Measurements from ENCODE around the gene FAT4. TPM values are rescaled to one million over a fixed set of nuclear protein-coding genes. Genes with fewer than 3 reads are reported as not detected.

The FAT4 gene
- total and polyA plus RNA-seq, 12 donors: 1.7 to 16.5 (median 11.4) TPM

DNA sequence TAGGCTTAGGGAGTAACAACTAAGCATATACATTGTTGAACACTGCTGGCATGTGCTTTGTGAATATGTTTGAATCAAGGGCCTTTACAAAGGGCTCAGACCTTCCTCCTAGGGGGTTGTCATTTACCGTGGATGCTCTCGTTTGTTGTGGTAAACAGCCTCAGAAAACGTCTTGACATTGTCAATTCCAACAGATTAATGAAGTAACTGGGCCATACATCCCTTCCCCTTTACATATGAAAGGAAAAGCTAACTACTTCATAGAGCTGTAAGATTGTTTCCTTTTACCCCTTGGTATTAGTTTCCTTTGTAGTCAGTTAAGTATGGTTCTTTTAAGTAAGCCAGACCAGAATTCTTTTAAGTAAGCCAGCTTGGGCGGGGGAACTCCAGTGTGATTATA, 42.9 kb downstream of the FAT4 start:
- Histone ChIP-seq H3K4me3 (no peak overlapping the region), H3K36me3 (no peaks in the 10 kb centered on the region), H3K27ac (no peak overlapping the region), H3K4me1 (peaks cover 0 to 18% (median 0%) of the 10 kb centered on the region in 9 donors), H3K9me3 (no peaks in the 10 kb centered on the region), H3K27me3 (no peaks in the 10 kb centered on the region)
- WGBS, 2 donors: 53 to 68% methylated on average over 4 of the region's 4 CpGs
- ATAC-seq (no peak), DNase-seq (no peak)
- TF ChIP-seq CTCF (IDR thresholded peaks at IDR 0.05): no peak
- intact Hi-C loops (cut with DNase I): no loop called here

DNA sequence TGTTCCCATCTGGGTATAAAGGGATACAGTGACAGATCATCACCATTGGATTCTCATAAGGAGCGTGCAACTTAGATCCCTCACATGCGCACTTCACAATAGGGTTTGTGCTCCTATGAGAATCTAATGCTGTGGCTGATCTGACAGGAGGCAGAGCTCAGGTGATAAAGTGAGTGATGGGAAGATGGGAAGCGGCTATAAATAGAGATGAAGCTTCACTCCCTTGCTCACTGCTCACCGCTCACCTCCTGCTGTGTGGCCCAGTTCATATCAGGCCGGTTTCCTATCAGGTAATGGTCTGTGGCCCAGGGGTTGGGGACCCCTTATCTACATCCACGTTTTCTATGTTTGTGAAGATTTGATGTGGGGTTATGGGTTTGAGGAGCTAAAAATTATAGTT, 43.7 kb downstream of the FAT4 start:
- H3K27me3 ChIP-seq: no peaks in the 10 kb centered on the region
- TF ChIP-seq CTCF (IDR thresholded peaks at IDR 0.05): no peak
- no peaks in the 10 kb centered on the region for H3K36me3 ChIP-seq
- H3K4me1 ChIP-seq: peaks cover 0 to 15% (median 0%) of the 10 kb centered on the region in 9 donors
- H3K27ac ChIP-seq: no peak overlapping the region
- 88 to 90% methylated on average over 6 of the region's 6 CpGs for WGBS, 2 donors
- H3K4me3 ChIP-seq: no peak overlapping the region
- ATAC-seq: no peak
- no peaks in the 10 kb centered on the region for H3K9me3 ChIP-seq
- DNase-seq: no peak
- intact Hi-C loops (cut with DNase I): no loop called here

DNA sequence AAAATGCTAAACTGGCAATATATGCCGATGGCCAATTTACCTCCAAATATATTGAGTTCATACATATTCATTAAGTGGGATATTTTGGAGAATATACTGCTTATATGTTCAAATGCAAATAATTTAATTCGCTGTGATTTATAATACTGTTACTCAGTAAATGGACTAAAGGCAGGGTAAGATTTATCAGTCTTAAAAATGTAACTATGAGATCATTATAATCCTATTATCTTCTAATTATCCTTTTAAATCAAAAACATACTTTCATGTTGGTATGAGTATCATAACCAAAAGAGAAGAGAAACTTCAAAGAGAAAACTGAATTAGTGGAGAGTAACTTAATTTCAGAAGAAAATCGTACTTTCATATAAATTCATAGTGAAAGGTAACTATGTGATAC, 44.6 kb downstream of the FAT4 start:
- intact Hi-C loops (cut with DNase I): no loop called here
- no peak for TF ChIP-seq CTCF (IDR thresholded peaks at IDR 0.05)
- no peak for ATAC-seq
- Histone ChIP-seq H3K4me1 (peaks cover 0 to 13% (median 0%) of the 10 kb centered on the region in 9 donors), H3K9me3 (no peaks in the 10 kb centered on the region), H3K27ac (no peak overlapping the region), H3K4me3 (no peak overlapping the region), H3K27me3 (no peaks in the 10 kb centered on the region), H3K36me3 (no peaks in the 10 kb centered on the region)
- no peak for DNase-seq
- 94 to 95% methylated on average over 3 of the region's 3 CpGs for WGBS, 2 donors

GRCh38 chr4:125359960-125360634, 45.3 kb downstream of the FAT4 start:
- H3K4me1 ChIP-seq: peaks cover 0 to 6% (median 0%) of the 10 kb centered on the region in 9 donors
- ATAC-seq: no peak
- no peak overlapping the region for H3K27ac ChIP-seq
- no peaks in the 10 kb centered on the region for H3K9me3 ChIP-seq
- no peak for DNase-seq
- no peak overlapping the region for H3K4me3 ChIP-seq
- no peaks in the 10 kb centered on the region for H3K36me3 ChIP-seq
- WGBS, 2 donors: 70 to 86% methylated on average over 8 of the region's 8 CpGs
- H3K27me3 ChIP-seq: no peaks in the 10 kb centered on the region
- intact Hi-C loops (cut with DNase I): no loop called here
- TF ChIP-seq CTCF (IDR thresholded peaks at IDR 0.05): no peak
